ENCODE measurements around the gene CDC42BPA.
"Not testable (repeated sequence)": the region's sequence is repeated elsewhere in the genome, so short reads cannot be mapped to it uniquely, and the experiment has no call there.

CDC42BPA gene

DNA sequence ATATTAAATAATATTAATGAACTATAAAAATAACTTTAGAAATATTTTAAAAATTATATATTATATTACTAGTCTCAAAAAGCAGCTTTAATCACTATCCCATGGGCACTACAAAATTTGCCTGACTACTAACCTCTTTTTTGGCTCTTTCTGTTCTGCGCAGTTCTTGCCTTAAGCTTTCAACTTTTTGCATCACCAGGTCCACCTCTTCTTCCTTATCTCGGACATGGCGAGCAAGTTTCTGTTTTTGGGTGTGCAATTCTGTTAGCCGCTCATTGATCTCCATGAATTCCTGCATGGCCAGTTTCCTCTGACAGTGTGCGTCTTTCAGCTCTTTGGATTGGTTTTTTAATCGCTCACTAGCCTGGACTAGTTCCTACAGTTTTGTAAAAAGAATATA lies 205.8 kb downstream of the CDC42BPA start:
- no peak for DNase-seq

DNA sequence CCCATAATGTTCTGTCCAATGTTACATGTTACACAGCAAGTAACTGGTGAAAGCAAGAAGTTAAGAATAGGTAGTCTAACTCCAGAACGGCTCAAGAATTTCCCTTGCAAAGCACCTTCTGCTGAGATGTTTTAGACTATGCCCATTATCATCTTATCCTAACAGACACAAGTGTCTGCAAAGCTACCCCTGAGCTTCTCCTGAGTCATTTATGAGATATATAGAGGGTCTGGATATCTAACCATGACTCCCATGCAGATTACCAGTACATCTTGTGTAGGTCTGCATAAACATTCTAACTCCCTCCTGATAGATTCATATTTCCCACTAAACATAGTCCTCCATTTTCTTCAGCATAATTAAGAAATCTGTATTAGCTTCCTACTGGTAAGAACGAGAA lies 206.5 kb downstream of the CDC42BPA start:
- DNase-seq = no peak

DNA sequence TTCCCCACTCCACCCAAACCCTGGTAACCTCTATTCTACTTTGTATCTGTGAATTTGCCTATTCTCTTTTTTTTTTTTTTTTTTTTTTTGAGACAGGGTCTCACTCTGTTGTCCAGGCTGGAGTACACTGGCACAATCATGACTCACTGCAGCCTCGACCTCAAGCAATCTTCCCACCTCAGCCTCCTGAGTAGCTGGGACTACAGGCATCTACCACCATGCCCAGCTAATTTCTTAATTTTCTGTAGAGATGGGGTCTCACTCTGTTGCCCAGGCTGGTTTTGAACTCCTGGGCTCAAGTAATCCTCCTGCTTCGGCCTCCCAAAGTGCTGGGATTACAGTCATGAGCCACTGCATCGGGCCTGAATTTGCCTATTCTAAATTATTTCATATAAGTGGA lies 213.0 kb downstream of the CDC42BPA start:
- DNase-seq = not testable (repeated sequence)

- no peak for DNase-seq
These were observed 216.2 kb downstream of the CDC42BPA start for GRCh38 chr1:227102056-227102455.

DNA sequence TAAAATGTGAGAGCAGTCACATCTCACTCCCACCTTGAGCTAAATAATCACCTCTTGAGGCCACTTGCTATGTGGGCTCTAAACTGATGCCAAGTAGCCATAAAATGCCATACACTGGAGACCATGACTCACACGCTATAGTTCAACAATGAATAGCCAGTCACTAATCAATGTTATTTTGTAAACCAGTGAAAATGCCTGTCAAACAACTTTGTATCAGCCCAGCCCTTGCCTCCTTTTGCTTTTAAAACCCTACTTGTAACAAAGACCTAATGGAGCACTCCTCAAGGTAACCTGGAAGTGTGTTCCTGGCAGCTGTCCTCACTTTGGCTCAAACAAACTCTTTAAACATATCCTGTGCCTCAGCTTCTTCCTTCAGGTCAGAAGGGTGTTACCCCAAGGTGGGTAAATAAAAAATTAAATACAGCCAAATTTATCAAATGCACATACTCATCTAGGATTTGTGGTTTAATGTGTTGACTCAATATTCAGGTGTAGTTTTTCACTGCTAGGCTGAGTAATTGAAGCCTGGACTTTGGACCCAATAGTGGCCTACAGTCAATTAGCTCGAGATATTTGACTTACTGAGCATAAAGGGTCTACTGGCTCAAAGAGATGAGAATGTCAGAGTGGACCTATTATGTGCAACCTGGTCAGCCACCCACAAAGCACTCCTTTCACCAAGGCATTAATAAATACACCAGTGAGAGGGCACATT lies 223.9 kb downstream of the CDC42BPA start:
- DNase-seq = no peak

- DNase-seq = no peak
These were observed 225.0 kb downstream of the CDC42BPA start for GRCh38 chr1:227093309-227093708.

DNA sequence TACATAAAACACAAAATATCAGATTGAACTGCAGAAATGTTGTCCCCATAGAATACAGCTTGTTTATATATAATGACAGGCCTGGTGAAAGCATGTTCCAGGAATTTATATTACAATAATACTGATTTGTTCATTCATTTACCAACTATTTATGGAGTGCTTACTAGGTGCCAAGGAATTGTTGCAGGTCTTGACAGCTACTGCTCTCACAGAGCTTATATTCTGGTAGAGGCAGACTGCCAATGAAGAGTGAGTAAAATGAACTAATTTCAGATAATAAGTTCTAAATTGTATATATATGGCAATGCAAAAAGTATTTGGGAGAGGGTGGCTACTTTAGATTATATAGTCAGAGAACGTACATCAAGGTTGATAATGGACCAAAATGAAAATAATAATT lies 226.2 kb downstream of the CDC42BPA start:
- DNase-seq = no peak

DNA sequence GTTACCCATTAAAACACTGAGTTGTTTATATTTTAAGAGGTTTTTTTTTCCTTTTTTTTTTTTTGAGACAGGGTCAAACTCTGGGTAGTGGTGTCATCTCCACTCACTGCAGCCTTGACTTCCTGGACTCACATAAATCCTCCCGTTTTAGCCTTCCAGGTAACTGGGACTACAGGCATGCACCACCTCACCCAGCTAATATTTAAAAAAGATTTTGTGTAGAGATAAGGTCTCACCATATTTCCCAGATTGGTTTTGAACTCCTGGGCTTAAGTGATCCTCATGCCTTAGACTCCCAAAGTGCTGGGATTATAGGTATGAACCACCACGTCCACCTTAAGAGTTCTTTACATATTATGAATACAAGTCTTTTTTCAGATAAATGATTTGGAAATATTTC lies 231.7 kb downstream of the CDC42BPA start:
- DNase-seq = no peak

DNA sequence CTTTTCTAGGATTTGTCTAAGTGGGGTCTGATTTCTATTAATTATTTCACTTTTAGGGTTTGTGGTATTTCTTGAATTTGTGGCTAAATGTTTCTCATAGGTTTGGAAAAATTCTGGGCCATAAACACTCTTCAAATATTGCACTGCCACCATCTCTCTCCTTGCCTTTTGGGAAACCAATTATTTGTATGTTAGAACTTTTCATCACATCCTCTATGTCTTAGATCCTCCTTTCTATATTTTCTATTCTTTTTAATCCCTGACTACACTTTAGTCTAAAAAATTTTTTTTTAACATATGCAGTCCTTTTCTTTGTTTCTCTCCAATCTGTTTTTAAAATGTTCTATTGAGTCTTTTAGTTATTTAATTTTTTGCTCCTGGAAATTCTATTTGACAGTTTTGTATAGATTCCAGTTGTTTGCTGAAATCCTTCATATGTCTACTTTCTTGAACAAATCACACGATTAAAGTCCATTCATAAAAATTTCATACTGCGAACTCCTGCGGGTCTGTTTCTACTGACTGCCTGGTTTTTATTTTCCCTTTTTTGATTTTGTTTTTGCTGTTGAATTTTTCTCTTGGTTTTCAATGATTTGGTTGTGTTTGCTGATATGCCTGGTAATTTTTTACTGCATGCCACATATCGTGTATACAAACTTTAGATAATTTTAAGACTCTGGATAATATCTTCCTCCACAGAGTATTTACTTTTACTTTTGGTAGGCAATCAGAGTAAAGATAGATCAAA lies 235.1 kb downstream of the CDC42BPA start:
- no peak for DNase-seq

GRCh38 chr1:227077783-227078182 lies 240.5 kb downstream of the CDC42BPA start:
- DNase-seq = no peak

GRCh38 chr1:227073786-227074185 lies 244.5 kb downstream of the CDC42BPA start:
- DNase-seq = no peak

DNA sequence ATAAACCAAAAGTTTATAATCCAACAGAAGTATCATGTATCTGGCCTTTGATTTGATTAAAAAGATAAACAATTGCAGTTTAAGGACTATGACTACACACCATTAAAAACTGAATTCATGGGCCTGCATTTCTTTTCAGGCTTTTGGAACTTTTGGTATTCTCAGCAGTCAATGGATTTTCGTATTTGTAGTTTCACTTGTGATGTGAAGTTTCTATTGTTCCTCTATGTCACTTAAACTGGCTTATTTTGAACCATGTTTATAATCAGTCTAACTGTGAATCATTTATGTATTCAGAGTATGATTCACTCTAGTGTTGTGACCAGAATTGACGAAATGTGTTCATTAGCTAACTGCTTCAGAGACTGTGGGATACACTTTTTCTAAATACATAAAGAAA lies 245.3 kb downstream of the CDC42BPA start:
- no peak for DNase-seq

- no peak for DNase-seq
These were observed 246.3 kb downstream of the CDC42BPA start for GRCh38 chr1:227071895-227072587.

- DNase-seq = no peak
These were observed 247.5 kb downstream of the CDC42BPA start for GRCh38 chr1:227070638-227071285.

DNA sequence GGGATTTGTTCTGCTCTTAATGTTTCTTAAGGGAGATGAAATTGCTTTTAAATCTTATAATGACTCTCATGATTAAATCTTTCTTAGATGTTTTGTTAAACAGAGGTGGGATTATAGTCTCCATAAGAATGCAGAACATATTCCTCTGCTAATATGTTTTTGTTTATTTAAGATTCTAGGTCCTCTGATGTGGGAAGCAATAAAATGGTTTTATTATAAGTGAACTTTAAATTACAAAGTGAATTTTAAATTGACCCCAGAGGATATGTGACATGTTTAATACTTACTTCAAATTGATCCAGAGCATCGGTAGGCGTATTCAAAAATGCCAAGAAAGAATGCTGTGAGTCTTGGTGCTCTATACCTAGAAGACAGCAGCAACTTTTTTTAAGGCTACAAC lies 248.8 kb downstream of the CDC42BPA start:
- DNase-seq = no peak

DNA sequence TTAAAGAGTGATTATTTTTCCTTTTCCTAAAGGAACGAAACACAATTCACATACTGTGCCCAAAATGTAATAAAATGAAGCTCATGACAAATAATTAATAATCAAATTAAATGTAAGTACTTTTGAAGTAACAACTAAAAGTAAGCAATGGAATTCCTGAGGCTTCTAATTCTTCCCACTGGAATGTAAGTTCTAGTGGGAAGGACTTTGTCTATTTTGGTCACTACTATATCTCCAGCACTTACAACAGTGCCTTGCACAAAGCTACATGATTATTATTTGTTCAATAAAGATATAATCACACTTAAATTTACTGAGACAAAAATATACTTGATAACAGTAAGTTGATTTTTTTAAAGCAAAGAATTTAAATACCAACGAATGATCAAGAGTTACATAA lies 249.4 kb downstream of the CDC42BPA start:
- no peak for DNase-seq

GRCh38 chr1:227066999-227067398 lies 251.3 kb downstream of the CDC42BPA start:
- DNase-seq = no peak

- no peak for DNase-seq
These were observed 253.0 kb downstream of the CDC42BPA start for GRCh38 chr1:227065311-227065710.

GRCh38 chr1:227062306-227062705 lies 256.0 kb downstream of the CDC42BPA start:
- DNase-seq = no peak

DNA sequence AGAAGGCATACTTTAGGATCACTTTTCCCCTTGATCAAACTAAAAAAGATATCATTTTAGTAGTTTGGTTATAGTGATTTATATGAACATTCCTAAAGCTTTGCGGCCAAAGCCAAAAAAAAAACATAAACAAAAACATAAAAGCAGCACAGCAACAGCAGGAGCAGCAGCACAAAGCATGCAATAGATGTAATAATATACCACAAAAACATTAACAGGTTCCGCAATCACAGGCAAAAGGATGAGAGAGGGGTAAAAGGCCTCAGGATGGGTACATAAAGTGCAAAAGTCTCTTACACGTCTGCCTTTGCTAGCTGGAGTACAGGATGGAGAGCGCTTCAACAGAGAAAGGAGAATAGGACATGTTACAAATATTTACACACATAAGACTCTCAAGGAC lies 259.2 kb downstream of the CDC42BPA start:
- DNase-seq = no peak

DNA sequence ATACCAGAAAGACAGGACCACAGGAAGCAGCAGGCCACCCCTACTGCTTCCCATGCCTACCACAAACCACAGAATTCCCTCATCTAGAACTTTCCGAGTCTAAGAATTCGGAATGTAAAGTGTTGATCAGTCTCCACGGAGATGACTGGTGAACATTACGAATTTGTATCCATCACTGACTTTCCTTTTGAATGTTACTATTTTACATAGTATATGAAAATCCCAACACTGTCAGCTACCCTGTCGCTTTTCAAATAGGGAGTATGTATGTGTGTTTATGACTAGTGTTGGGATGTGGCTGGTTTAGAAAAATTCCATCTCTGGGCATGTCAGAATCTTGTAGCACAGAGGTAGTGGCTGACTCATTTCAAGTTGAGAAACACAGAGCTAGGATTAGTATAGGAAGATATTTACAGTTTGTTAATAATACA lies 260.0 kb downstream of the CDC42BPA start:
- DNase-seq = no peak

DNA sequence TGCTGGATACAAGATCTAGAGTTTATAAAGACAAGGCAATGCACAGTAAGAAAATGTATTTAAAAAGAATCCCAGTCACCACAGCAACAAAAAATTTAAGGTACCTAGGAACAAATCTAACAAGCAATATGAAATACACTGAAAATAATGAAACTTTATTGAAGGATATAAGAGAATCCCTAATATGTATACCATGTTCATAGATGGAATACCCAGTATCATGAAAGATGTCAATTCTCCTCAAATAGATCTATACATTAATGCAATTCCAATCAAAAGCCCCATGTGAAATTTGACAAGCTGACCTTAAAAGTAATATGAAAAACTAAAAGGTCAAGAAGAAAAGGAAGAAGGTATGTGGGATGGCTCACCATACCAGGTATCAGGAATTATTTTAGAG lies 269.0 kb downstream of the CDC42BPA start:
- DNase-seq = no peak

- no peak for DNase-seq
These were observed 274.5 kb downstream of the CDC42BPA start for GRCh38 chr1:227043755-227044154.
